Upper lobe of right lung (tissue), 1 donor: ENCODE measurements around the gene SLC12A2. TPM values are rescaled to one million over a fixed set of nuclear protein-coding genes. Genes with fewer than 3 reads are reported as not detected.

Experiments used
- ATAC-seq: fragments of 200-7000 bp; cut with Tn5 transposase; one replicate; pipeline ENCODE4 v1.9.1; 2020; ENCODE audit warnings: mild to moderate bottlenecking, moderate library complexity
- DNase-seq: peaks from one replicate; pipeline ENCODE4 v3.0.0-alpha.2; 2020
- H3K27ac ChIP-seq: fragments of 200-600 bp; one replicate; pipeline ENCODE4 v1.8.0; 2022
- H3K27me3 ChIP-seq: fragments of 200-600 bp; one replicate; pipeline ENCODE4 v1.8.0; 2022; ENCODE audit warnings: mild to moderate bottlenecking
- H3K36me3 ChIP-seq: fragments of 200-600 bp; one replicate; pipeline ENCODE4 v1.8.0; 2022
- H3K4me1 ChIP-seq: fragments of 200-600 bp; one replicate; pipeline ENCODE4 v1.8.0; 2022
- H3K4me3 ChIP-seq: fragments of 200-600 bp; one replicate; pipeline ENCODE4 v1.8.0; 2022; ENCODE audit warnings: mild to moderate bottlenecking
- H3K9me3 ChIP-seq: fragments of 200-600 bp; one replicate; pipeline ENCODE4 v1.8.0; 2022
- CTCF ChIP-seq: fragments of 200-600 bp; IDR thresholded peaks from one replicate; pipeline ENCODE4 v1.8.0; 2022; ENCODE audit warnings: antibody characterized with exemption
- intact Hi-C: fragments of 100-400 bp; cut with DNase I; formaldehyde crosslinking; loops from one replicate; pipeline ENCODE4 v1.11.0; 2022
- total RNA-seq: library from RNA; stranded (reverse); fragmentation: NEBNext Ultra II Directional; extraction: Animal tissue kit (Norgen Biotek cat#: 25700); gene quantifications from one replicate; pipeline ENCODE4 v1.2.1, GENCODE V29; 2021
- donor health status: DM: no; HTN: yes; CAD: no; lungs with severe emphysema.

The SLC12A2 gene
- total RNA-seq, 1 donor from 2014 or later = 23.2 TPM

GRCh38 chr5:128123936-128124335 is 40.4 kb downstream of the SLC12A2 start:
- no peak for TF ChIP-seq CTCF
- H3K36me3 ChIP-seq = no peaks in the 10 kb centered on the region
- no peak for ATAC-seq
- no peak overlapping the region for H3K4me3 ChIP-seq
- no peaks in the 10 kb centered on the region for H3K4me1 ChIP-seq
- H3K27ac ChIP-seq = no peak overlapping the region
- no peak for DNase-seq
- no peaks in the 10 kb centered on the region for H3K27me3 ChIP-seq
- H3K9me3 ChIP-seq = no peaks in the 10 kb centered on the region
- intact Hi-C loops = no loop called here

- Histone ChIP-seq H3K4me3 (no peak overlapping the region), H3K36me3 (no peaks in the 10 kb centered on the region), H3K27me3 (no peaks in the 10 kb centered on the region), H3K27ac (no peak overlapping the region), H3K9me3 (no peaks in the 10 kb centered on the region), H3K4me1 (no peaks in the 10 kb centered on the region)
- ATAC-seq = no peak
- TF ChIP-seq CTCF = no peak
- intact Hi-C loops = no loop called here
- DNase-seq = no peak
Measured at GRCh38 chr5:128126241-128126640, 42.7 kb downstream of the SLC12A2 start.

- DNase-seq = no peak
- no peak overlapping the region for H3K27ac ChIP-seq
- no peak for TF ChIP-seq CTCF
- peaks cover 9% of the 10 kb centered on the region for H3K36me3 ChIP-seq
- no peak overlapping the region for H3K4me3 ChIP-seq
- no peaks in the 10 kb centered on the region for H3K9me3 ChIP-seq
- no peaks in the 10 kb centered on the region for H3K27me3 ChIP-seq
- ATAC-seq = no peak
- intact Hi-C loops = no loop called here
- H3K4me1 ChIP-seq = no peaks in the 10 kb centered on the region
Measured at GRCh38 chr5:128132499-128132898, 48.9 kb downstream of the SLC12A2 start.

GRCh38 chr5:128135286-128135685 is 51.7 kb downstream of the SLC12A2 start:
- ATAC-seq (no peak), DNase-seq (no peak)
- no peak overlapping the region for H3K27ac ChIP-seq
- H3K9me3 ChIP-seq = no peaks in the 10 kb centered on the region
- no peak for TF ChIP-seq CTCF
- no peaks in the 10 kb centered on the region for H3K27me3 ChIP-seq
- intact Hi-C loops = no loop called here
- H3K36me3 ChIP-seq = peaks cover 21% of the 10 kb centered on the region
- no peak overlapping the region for H3K4me3 ChIP-seq
- H3K4me1 ChIP-seq = no peaks in the 10 kb centered on the region

GRCh38 chr5:128143911-128144310 is 60.3 kb downstream of the SLC12A2 start:
- DNase-seq = no peak
- Histone ChIP-seq H3K36me3 (peaks cover 14% of the 10 kb centered on the region), H3K27ac (no peak overlapping the region), H3K4me3 (no peak overlapping the region), H3K9me3 (no peaks in the 10 kb centered on the region), H3K27me3 (no peaks in the 10 kb centered on the region), H3K4me1 (no peaks in the 10 kb centered on the region)
- TF ChIP-seq CTCF = no peak
- no peak for ATAC-seq
- intact Hi-C loops = no loop called here

- no peak for DNase-seq
- Histone ChIP-seq H3K36me3 (peaks cover 18% of the 10 kb centered on the region), H3K9me3 (no peaks in the 10 kb centered on the region), H3K4me3 (no peak overlapping the region), H3K4me1 (no peaks in the 10 kb centered on the region), H3K27ac (no peak overlapping the region), H3K27me3 (no peaks in the 10 kb centered on the region)
- peak; percentile 84 for ATAC-seq
- intact Hi-C loops = no loop called here
- no peak for TF ChIP-seq CTCF
Measured at GRCh38 chr5:128144491-128144890, 60.9 kb downstream of the SLC12A2 start.
